Measurements from ENCODE around the gene YY1. TPM values are rescaled to one million over a fixed set of nuclear protein-coding genes. Genes with fewer than 3 reads are reported as not detected.

The YY1 gene
- total and polyA plus RNA-seq, 2 of the 4 experiments (the other 2 are of a cell fraction): 21.7 to 29.9 TPM

DNA sequence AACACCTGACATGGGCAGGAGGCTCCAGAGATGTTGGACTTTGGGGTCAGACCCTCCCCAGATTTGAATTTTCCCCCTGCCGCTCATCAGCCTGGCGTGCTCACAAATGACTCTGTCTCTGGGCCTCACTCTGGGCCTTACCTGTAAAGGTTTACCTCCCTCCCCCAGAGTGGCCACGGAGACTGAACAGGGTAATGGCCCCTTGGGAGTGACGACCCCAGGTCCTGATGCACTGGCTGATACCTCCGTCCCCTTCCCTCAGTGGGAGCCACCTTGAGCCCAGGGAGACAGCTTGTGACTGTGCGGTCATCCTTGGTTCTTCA, 60.3 kb downstream of the YY1 start:
- peaks cover 65% of the 10 kb centered on the region for H4K20me1 ChIP-seq (ENCODE audit: insufficient read depth, low read length)
- no peak overlapping the region for H2BK120ac ChIP-seq (ENCODE audit: low read depth, low read length)
- H4K8ac ChIP-seq (ENCODE audit: low read depth in 2 of 2, low read length in 2 of 2): no peak overlapping the region
- DNase-seq (no peak), ATAC-seq (ENCODE audit: low read depth) (no peak)
- H2BK15ac ChIP-seq (ENCODE audit: low read depth, low read length): no peak overlapping the region
- H3K9ac ChIP-seq (ENCODE audit: low read depth, low read length): no peak overlapping the region
- BruUV-seq (replicated peaks): no TSS peak
- no peak overlapping the region for H3K23ac ChIP-seq (ENCODE audit: low read depth, low read length)
- H3K27me3 ChIP-seq (ENCODE audit: control insufficient read depth, insufficient read depth, low read length): no peaks in the 10 kb centered on the region
- TF ChIP-seq RFX5 (IDR thresholded peaks at IDR 0.05; ENCODE audit: low read depth, low read length) (no peak), CEBPB (IDR thresholded peaks at IDR 0.05; ENCODE audit: low read depth, low read length) (no peak), BHLHE40 (IDR thresholded peaks at IDR 0.05; ENCODE audit: low read depth, low read length) (no peak), POLR2A (IDR thresholded peaks at IDR 0.05; ENCODE audit: low read depth, low read length) (no peak), RAD21 (IDR thresholded peaks at IDR 0.05; ENCODE audit: low read length) (no peak)
- TF ChIP-seq, protein P1, sequence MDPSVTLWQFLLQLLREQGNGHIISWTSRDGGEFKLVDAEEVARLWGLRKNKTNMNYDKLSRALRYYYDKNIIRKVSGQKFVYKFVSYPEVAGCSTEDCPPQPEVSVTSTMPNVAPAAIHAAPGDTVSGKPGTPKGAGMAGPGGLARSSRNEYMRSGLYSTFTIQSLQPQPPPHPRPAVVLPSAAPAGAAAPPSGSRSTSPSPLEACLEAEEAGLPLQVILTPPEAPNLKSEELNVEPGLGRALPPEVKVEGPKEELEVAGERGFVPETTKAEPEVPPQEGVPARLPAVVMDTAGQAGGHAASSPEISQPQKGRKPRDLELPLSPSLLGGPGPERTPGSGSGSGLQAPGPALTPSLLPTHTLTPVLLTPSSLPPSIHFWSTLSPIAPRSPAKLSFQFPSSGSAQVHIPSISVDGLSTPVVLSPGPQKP (IDR thresholded peaks at IDR 0.05; ENCODE audit: borderline replicate concordance, low read depth, low read length): no peak
- TF ChIP-seq, protein P2, sequence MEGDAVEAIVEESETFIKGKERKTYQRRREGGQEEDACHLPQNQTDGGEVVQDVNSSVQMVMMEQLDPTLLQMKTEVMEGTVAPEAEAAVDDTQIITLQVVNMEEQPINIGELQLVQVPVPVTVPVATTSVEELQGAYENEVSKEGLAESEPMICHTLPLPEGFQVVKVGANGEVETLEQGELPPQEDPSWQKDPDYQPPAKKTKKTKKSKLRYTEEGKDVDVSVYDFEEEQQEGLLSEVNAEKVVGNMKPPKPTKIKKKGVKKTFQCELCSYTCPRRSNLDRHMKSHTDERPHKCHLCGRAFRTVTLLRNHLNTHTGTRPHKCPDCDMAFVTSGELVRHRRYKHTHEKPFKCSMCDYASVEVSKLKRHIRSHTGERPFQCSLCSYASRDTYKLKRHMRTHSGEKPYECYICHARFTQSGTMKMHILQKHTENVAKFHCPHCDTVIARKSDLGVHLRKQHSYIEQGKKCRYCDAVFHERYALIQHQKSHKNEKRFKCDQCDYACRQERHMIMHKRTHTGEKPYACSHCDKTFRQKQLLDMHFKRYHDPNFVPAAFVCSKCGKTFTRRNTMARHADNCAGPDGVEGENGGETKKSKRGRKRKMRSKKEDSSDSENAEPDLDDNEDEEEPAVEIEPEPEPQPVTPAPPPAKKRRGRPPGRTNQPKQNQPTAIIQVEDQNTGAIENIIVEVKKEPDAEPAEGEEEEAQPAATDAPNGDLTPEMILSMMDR (conservative IDR thresholded peaks at IDR 0.05; ENCODE audit: low read depth, low read length): no peak
- H3K9me1 ChIP-seq (ENCODE audit: insufficient read depth, low read length): peaks cover 4% of the 10 kb centered on the region
- no peak overlapping the region for H3K4ac ChIP-seq (ENCODE audit: low read depth, low read length)
- H4K91ac ChIP-seq (ENCODE audit: insufficient read depth, low read depth, low read length): no peak overlapping the region
- H2BK5ac ChIP-seq (ENCODE audit: low read depth, low read length, poor library complexity, severe bottlenecking): no peak overlapping the region
- in situ Hi-C loops (cut with MboI; ENCODE audit: low sequenced_read_pairs): no loop called here
- ChIA-PET CTCF (no interaction called here), POLR2A (ENCODE audit: unreplicated experiment) (no interaction called here)
- H3K4me3 ChIP-seq (ENCODE audit: insufficient read depth, low read depth, low read length): no peak overlapping the region
- H2BK20ac ChIP-seq (ENCODE audit: low read depth, low read length): no peak overlapping the region
- H3K14ac ChIP-seq (replicated peaks; ENCODE audit: low read depth, low read length): no peak overlapping the region
- 100% methylated on average over 2 of the region's 6 CpGs; no CpG with 5 or more reads in 1 of the 2 experiments for WGBS, 2 experiments (ENCODE audit: extremely low coverage in 2 of 2, insufficient read length in 1 of 2)
- dilution Hi-C loops (cut with HindIII; ENCODE audit: low sequenced_read_pairs, unreplicated experiment): no loop called here
- no peak overlapping the region for H2AFZ ChIP-seq (replicated peaks; ENCODE audit: low read length, poor library complexity)
- no peak overlapping the region for H3K18ac ChIP-seq (ENCODE audit: low read depth, low read length)
- no peak overlapping the region for H2AK9ac ChIP-seq (replicated peaks; ENCODE audit: low read depth, low read length, poor library complexity)
- H3K56ac ChIP-seq (ENCODE audit: extremely low read depth, insufficient read depth, low read length): no peak overlapping the region
- intact Hi-C loops (cut with micrococcal nuclease): no loop called here
- no peak overlapping the region for H4K5ac ChIP-seq (ENCODE audit: low read depth, low read length)
- H3K4me2 ChIP-seq (ENCODE audit: low read depth, low read length): no peak overlapping the region
- H3K4me1 ChIP-seq (ENCODE audit: control insufficient read depth, insufficient read depth, low read length): peaks cover 15% of the 10 kb centered on the region
- H3K27ac ChIP-seq (ENCODE audit: insufficient read depth, low read length): no peak overlapping the region
- H3K36me3 ChIP-seq (ENCODE audit: control insufficient read depth, insufficient read depth, low read length): peaks cover 20% of the 10 kb centered on the region; the same call in 1 of the 2 replicates
- no peaks in the 10 kb centered on the region for H3K9me3 ChIP-seq (ENCODE audit: control insufficient read depth, insufficient read depth, low read length)
- peaks cover 14 to 81% of the 10 kb centered on the region in 2 experiments for H3K79me1 ChIP-seq (ENCODE audit: low read depth in 1 of 2, low read length in 2 of 2)
- no peak overlapping the region for H2AK5ac ChIP-seq (ENCODE audit: low read depth, low read length)
